ENCODE results near the gene C1orf116.

- TF ChIP-seq EP300 (IDR thresholded peaks at IDR 0.05) (no peak), CTCF (IDR thresholded peaks at IDR 0.05) (no peak), POLR2A (IDR thresholded peaks at IDR 0.05) (no peak)
Measured at GRCh38 chr1:207020709-207021107, 11.8 kb downstream of the C1orf116 start.
